Measurements from ENCODE around the gene PAX2.

The PAX2 gene

DNA sequence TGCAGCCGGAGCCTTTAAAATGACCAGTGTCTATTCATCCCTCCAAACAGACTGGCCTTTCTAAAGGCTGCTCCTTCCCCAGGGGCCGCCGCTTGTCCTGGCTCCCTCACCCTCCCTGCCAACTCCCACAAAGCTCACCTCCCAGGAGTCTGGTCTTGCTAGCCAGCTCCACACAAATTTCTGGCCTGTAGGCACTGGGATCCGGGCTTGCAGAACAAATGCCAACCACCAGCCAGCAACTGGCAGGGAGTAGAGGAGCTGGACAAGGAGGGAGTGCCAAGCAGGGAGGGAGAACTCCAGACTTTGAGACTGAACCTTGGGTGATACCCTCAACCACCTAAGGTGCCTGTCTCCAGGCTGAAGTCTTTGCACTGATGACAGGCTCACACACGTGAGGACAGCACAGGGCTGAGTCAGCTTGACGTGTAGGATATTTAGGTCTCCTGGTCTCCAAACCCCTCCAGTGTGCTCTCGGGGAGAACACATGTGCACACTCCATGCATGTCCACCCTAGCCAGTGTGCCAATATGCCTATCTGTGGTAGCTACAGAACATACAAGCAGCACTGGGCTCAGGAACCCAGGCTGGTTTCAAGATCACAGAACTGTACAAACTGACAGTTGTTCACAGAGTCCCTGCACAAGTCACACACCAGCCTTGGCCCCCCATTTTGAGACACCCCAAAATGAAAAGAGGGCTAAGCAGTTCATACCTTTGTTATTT, 6.0 kb downstream of the PAX2 start:
- DNase-seq = no peak
- H3K4me1 ChIP-seq (ENCODE audit: low read length) = no peaks in the 10 kb centered on the region
- no peaks in the 10 kb centered on the region for H3K9me3 ChIP-seq (replicated peaks; ENCODE audit: insufficient read depth, low read length)
- H3K4me2 ChIP-seq (ENCODE audit: low read depth, low read length) = no peak overlapping the region
- TF ChIP-seq, protein P1, sequence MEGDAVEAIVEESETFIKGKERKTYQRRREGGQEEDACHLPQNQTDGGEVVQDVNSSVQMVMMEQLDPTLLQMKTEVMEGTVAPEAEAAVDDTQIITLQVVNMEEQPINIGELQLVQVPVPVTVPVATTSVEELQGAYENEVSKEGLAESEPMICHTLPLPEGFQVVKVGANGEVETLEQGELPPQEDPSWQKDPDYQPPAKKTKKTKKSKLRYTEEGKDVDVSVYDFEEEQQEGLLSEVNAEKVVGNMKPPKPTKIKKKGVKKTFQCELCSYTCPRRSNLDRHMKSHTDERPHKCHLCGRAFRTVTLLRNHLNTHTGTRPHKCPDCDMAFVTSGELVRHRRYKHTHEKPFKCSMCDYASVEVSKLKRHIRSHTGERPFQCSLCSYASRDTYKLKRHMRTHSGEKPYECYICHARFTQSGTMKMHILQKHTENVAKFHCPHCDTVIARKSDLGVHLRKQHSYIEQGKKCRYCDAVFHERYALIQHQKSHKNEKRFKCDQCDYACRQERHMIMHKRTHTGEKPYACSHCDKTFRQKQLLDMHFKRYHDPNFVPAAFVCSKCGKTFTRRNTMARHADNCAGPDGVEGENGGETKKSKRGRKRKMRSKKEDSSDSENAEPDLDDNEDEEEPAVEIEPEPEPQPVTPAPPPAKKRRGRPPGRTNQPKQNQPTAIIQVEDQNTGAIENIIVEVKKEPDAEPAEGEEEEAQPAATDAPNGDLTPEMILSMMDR (IDR thresholded peaks at IDR 0.05; ENCODE audit: low read length) = no peak
- TF ChIP-seq EZH2phosphoT487 (IDR thresholded peaks at IDR 0.05; ENCODE audit: low read length) (no peak), EZH2 (optimal IDR thresholded peaks at IDR 0.05; ENCODE audit: low read depth, low read length) (no peak)
- no peaks in the 10 kb centered on the region for H3K36me3 ChIP-seq (replicated peaks; ENCODE audit: insufficient read depth, low read length)
- no peak overlapping the region for H3K4me3 ChIP-seq (ENCODE audit: low read length)
- no peaks in the 10 kb centered on the region for H3K9me2 ChIP-seq (replicated peaks; ENCODE audit: insufficient read depth, low read length)
- no peaks in the 10 kb centered on the region for H4K20me1 ChIP-seq (ENCODE audit: insufficient read depth, low read length)
- H3K27ac ChIP-seq (ENCODE audit: low read length) = no peak overlapping the region
- no peak overlapping the region for H2AFZ ChIP-seq (ENCODE audit: low read length)
- no peak overlapping the region for H3K9ac ChIP-seq (ENCODE audit: low read length)
- H3K79me2 ChIP-seq (ENCODE audit: low read length) = no peaks in the 10 kb centered on the region
- peaks cover 100% of the 10 kb centered on the region for H3K27me3 ChIP-seq (replicated peaks; ENCODE audit: insufficient read depth, low read length)
- H3F3A ChIP-seq (ENCODE audit: insufficient read depth, low read length) = no peaks in the 10 kb centered on the region

DNA sequence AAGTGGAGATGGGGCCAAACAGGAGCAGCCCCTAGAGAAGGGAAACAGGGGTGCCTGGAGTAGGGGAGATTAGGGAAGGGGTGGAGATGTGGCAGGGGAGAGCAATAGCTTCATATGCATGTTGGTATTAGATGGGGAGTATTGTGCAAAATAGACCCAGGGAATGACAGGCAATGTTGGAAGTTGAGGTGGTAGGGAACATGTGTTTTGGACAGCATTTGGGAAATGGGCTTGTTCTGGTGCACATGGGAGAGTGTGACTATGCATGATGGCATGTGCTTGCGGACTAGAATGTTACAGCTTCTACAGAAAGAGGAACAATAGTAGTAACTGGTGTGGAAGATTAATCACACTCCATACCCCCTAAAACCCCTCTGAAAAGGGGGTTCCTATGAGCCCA, 10.4 kb downstream of the PAX2 start:
- no peaks in the 10 kb centered on the region for H3K9me3 ChIP-seq (replicated peaks; ENCODE audit: insufficient read depth, low read length)
- H3K27me3 ChIP-seq (replicated peaks; ENCODE audit: insufficient read depth, low read length) = peaks cover 97% of the 10 kb centered on the region
- no peaks in the 10 kb centered on the region for H3K9me2 ChIP-seq (replicated peaks; ENCODE audit: insufficient read depth, low read length)

DNA sequence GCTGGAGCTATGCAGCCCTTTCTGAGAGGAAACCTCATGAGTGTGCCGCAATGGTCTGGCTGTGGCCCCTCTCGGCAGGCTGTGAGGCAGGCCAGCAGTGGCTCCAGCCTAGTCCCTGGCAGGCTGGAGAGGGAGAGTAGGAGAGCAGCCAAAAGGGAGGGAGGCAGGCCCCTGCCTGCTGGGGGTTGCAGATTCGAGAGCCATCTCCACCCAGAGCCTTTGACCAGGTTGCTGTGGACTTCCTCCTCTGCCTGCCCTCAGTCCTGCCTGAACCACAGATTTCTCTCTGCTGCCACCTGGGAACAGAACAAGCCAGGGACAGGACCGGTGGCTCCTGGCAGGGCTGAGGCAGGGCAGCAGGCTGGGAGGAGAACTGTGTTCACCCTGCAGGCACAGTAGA, 13.9 kb downstream of the PAX2 start:
- no peak overlapping the region for H3K27ac ChIP-seq (ENCODE audit: low read length)
- H3K79me2 ChIP-seq (ENCODE audit: low read length) = no peaks in the 10 kb centered on the region
- H4K20me1 ChIP-seq (ENCODE audit: insufficient read depth, low read length) = no peaks in the 10 kb centered on the region
- H3K4me2 ChIP-seq (ENCODE audit: low read depth, low read length) = no peak overlapping the region
- no peaks in the 10 kb centered on the region for H3K9me3 ChIP-seq (replicated peaks; ENCODE audit: insufficient read depth, low read length)
- TF ChIP-seq EZH2 (optimal IDR thresholded peaks at IDR 0.05; ENCODE audit: low read depth, low read length) = no peak
- TF ChIP-seq, protein P1 (IDR thresholded peaks at IDR 0.05; ENCODE audit: low read length) = no peak
- no peak for TF ChIP-seq EZH2phosphoT487 (IDR thresholded peaks at IDR 0.05; ENCODE audit: low read length)
- DNase-seq = no peak
- no peak overlapping the region for H3K4me3 ChIP-seq (ENCODE audit: low read length)
- peaks cover 91% of the 10 kb centered on the region for H3K27me3 ChIP-seq (replicated peaks; ENCODE audit: insufficient read depth, low read length)
- H2AFZ ChIP-seq (ENCODE audit: low read length) = no peak overlapping the region
- H3K9me2 ChIP-seq (replicated peaks; ENCODE audit: insufficient read depth, low read length) = no peaks in the 10 kb centered on the region
- no peaks in the 10 kb centered on the region for H3K36me3 ChIP-seq (replicated peaks; ENCODE audit: insufficient read depth, low read length)
- no peaks in the 10 kb centered on the region for H3K4me1 ChIP-seq (ENCODE audit: low read length)
- no peaks in the 10 kb centered on the region for H3F3A ChIP-seq (ENCODE audit: insufficient read depth, low read length)
- H3K9ac ChIP-seq (ENCODE audit: low read length) = no peak overlapping the region

More for the DNA sequence above, 10.4 kb downstream of the PAX2 start:
- H3K4me2 ChIP-seq (ENCODE audit: low read depth, low read length) = no peak overlapping the region
- no peak overlapping the region for H2AFZ ChIP-seq (ENCODE audit: low read length)
- no peak overlapping the region for H3K27ac ChIP-seq (ENCODE audit: low read length)
- H3K9ac ChIP-seq (ENCODE audit: low read length) = no peak overlapping the region
- no peaks in the 10 kb centered on the region for H3K79me2 ChIP-seq (ENCODE audit: low read length)
- no peaks in the 10 kb centered on the region for H3K36me3 ChIP-seq (replicated peaks; ENCODE audit: insufficient read depth, low read length)
- DNase-seq = no peak
- no peaks in the 10 kb centered on the region for H4K20me1 ChIP-seq (ENCODE audit: insufficient read depth, low read length)
- TF ChIP-seq EZH2 (optimal IDR thresholded peaks at IDR 0.05; ENCODE audit: low read depth, low read length) (no peak), EZH2phosphoT487 (IDR thresholded peaks at IDR 0.05; ENCODE audit: low read length) (no peak)
- TF ChIP-seq, protein P1 (IDR thresholded peaks at IDR 0.05; ENCODE audit: low read length) = no peak
- no peak overlapping the region for H3K4me3 ChIP-seq (ENCODE audit: low read length)
- no peaks in the 10 kb centered on the region for H3F3A ChIP-seq (ENCODE audit: insufficient read depth, low read length)
- H3K4me1 ChIP-seq (ENCODE audit: low read length) = no peaks in the 10 kb centered on the region
